DMS53 (cell line): Measurements from ENCODE around the gene CORT.
"Not testable (repeated sequence)": the region's sequence is repeated elsewhere in the genome, so short reads cannot be mapped to it uniquely, and the experiment has no call there.

Experiments used
- DNase-seq: peaks from one replicate; lab custom pipeline; 2025; lab: John Stamatoyannopoulos, UW

Gene CORT, protein sequence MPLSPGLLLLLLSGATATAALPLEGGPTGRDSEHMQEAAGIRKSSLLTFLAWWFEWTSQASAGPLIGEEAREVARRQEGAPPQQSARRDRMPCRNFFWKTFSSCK

DNA sequence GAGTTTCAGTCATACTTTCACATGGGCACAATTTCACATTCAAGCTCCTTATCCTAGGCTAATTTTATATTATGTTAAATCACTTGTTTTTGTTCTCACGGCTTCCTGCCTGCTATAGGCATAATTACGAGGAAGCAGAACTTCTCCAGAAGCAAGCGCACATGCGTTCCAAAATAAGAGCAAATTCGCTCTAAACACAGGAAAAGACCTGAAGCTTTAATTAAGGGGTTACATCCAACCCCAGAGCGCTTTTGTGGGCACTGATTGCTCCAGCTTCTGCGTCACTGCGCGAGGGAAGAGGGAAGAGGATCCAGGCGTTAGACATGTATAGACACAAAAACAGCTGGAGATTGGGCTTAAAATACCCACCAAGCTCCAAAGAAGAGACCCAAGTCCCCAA is at the start of gene CORT:
TSS of gene CORT (plus strand) at position 281 of the 400 bp plus-strand sequence. CDS start 193 bp downstream, outside the sequence.
- no peak for DNase-seq

DNA sequence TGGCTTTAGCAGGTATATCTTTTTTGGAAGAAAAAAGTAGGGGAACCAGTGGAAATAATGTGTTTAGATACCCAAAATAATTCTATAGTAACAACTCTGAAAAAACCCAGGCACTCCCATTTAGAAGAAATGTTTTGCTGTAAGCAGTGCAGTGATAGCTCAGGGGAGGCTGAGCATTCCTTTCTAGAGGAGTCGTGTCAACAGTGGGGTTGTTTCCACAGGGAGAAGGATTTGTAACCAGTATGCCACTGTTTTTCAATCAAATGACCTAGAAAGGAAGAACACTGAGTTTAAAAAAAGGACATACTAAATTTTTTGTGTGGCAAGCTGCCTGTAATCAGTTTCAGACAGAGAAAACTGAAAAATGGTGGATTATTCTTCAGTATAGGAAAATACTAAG is 48.5 kb upstream of the CORT start:
- DNase-seq = no peak

GRCh38 chr1:10402729-10403274 is 47.0 kb upstream of the CORT start:
- DNase-seq = no peak

- DNase-seq = no peak
Measured at GRCh38 chr1:10407201-10407600, 42.6 kb upstream of the CORT start.

DNA sequence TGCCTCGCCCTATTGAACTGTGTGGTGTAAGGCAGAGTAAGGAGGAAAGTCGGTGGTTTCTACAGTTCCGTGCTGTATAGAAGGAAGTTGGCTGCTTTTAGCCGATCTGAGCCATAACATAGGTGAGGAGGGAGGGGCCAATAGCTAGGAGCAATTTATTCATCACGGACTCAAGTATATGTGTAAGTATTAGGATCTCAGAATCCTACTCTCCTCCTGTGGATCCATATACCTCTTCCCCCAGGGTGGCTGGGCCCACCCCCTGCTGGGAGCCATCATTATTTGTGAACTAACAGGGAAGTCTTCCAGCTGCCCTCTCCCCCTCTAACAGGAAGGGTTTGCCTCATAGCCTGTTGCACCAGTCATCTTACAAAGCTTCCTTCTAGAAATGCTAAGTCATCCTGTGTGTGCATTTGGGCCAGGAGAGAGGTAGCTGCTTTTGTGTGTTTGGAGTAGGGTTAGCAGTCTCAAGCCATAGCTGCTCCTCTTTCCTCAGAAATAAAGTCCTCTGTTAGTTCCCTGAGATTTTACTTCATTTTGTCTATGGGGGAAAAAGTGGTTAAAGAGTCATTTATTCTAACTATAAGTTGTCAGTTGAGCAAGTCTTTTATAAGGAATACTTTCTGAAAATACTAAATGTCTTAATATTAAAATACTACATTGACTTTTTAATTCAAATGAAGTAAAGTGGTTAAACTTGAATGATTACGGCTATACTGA is 34.5 kb upstream of the CORT start:
- DNase-seq = peak; percentile 77

DNA sequence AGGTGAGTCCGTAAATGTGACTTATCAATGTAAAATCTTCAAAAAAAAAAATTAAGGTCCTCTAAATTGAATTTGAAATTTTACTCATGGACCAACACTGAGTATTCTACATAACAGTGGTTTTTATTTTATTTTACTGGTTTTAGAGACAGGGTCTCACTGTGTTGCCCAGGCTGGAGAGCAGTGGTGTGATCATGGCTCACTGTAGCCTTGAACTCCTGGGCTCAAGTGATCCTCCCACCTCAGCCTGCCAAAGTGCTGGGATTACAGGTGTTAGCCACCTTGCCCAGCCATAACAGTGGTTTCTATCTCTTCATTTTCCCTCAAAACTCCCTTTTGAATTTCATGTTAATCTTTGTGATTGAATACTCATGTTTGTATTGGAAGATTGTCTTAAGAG is 33.9 kb upstream of the CORT start:
- DNase-seq = not testable (repeated sequence)

DNA sequence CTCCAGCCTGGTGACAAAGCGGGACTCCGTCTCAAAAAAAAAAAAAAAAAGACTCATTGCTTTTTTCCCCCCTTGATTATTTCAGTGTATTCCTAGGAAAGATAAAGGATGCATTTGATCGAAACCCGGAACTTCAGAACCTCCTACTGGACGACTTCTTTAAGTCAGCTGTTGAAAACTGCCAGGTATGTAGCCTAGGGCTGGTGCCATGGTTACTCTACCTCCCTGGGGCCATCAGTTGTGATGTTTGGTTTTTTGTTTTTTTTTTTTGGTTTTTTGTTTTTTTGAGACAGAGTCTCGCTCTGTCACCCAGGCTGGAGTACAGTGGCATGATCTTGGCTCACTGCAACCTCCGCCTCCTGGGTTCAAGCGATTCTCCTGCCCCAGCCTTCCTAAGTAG is 31.1 kb upstream of the CORT start:
- DNase-seq = not testable (repeated sequence)

- DNase-seq = no peak
Measured at GRCh38 chr1:10419351-10419750, 30.5 kb upstream of the CORT start.

DNA sequence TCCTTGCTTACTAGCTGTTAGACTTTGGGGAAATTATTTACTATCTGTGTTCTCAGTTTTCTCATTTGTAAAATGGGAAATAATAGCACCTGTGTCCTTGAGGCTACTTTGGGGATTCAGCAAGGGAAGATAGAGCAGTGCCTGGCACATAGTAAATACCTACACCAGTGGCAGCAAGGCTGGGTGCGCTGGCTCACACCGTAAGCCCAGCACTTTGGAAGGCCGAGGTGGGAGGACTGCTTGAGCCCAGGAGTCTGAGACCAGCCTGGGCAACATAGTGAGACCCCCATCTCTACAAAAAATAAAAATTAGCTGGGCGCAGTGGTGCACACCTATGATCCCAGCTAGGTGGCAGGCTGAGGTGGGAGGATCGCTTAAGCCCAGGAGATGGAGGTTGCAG is 28.2 kb upstream of the CORT start:
- no peak for DNase-seq

DNA sequence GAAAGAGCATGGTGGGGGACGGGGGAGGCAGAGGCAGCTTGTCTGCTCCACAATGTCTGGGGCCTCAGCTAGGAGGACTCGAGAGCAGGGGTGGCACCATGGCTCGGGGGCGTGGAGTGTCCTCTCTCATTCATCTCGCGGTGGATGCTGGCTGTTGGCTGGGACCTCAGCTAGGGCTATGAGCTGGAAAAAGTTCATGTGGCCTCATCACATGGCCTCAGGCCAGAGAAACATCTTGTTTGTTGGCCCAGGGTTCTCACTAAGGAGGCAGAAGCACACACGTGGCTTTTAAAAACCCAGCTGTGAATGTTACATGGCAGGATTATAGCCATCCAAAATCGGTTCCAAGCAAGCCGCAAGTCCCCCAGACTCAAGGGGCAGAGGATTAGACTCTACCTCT is 25.8 kb upstream of the CORT start:
- no peak for DNase-seq

GRCh38 chr1:10424651-10425050 is 25.2 kb upstream of the CORT start:
- no peak for DNase-seq

GRCh38 chr1:10425826-10426534 is 23.9 kb upstream of the CORT start:
- not testable (repeated sequence) for DNase-seq

GRCh38 chr1:10426535-10426848 is 23.3 kb upstream of the CORT start:
- DNase-seq = not testable (repeated sequence)

DNA sequence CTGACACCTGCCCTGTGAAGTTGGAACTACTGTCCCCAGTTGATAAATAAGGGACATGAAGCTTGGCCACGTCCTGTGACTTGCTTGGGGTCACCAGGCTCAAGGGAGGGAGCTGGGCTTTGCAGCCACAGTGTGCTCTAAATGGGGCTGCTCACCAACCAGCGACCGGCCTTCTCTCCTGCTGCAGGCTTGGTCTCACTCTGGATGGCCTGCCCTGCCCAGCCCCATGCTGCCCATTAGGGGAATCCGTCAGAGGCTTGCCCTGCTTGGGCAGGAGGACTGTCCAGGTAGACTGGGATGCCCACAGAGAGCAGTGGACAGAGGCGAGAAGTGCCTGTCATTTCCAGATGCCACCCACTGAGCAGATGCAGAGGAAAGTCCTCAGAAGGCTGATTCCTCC is 20.8 kb upstream of the CORT start:
- DNase-seq = no peak

GRCh38 chr1:10429868-10430215 is 20.0 kb upstream of the CORT start:
- DNase-seq = peak; percentile 71

- peak; percentile 93 for DNase-seq
Measured at GRCh38 chr1:10430216-10431069, 19.4 kb upstream of the CORT start, which contains the start of gene CENPS. Gene CENPS, plus strand, starts transcription at chr1:10430433. Its CDS starts 85 bp downstream, at chr1:10430518.

GRCh38 chr1:10431070-10431730 is 18.6 kb upstream of the CORT start:
- peak; percentile 80 for DNase-seq

DNA sequence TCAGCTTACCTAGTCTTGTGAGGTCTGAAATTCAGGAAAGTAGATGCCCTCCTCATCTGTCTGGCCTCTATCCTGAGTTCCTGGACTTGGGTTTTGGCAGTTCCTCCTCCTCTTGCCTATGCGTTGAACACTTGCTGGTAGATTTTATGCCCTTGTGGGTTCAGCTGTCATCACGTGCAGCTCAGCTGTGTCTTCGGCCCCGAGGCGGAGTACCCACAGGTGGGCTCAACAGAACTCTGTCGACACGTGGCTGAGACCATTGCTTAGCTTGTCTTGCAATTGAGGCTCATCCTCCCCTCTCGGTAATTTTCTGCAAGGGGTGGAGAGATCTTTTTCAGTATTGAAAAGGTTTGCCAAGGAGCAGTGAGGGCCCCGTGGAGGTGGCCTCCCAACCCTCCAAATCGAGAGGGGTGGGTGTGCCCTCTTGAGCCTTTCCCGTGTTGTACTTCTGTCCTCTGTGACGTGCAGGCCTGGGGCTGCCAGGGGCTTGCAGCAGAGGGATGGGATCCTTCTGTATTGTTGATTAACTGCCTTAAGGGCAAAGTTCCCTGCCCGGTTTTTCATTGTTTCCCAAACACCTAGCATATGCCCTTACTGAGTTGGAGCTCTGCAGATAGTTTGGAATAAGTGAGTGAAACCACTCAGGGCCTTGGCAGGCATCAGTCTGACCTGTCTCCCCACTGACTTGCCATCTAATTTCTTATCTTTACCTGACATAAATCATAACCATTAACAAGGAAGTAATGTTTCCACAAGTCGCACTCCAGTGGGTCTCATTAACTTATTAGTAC is 16.7 kb upstream of the CORT start:
- DNase-seq = no peak

GRCh38 chr1:10433790-10434189 is 16.0 kb upstream of the CORT start:
- no peak for DNase-seq

DNA sequence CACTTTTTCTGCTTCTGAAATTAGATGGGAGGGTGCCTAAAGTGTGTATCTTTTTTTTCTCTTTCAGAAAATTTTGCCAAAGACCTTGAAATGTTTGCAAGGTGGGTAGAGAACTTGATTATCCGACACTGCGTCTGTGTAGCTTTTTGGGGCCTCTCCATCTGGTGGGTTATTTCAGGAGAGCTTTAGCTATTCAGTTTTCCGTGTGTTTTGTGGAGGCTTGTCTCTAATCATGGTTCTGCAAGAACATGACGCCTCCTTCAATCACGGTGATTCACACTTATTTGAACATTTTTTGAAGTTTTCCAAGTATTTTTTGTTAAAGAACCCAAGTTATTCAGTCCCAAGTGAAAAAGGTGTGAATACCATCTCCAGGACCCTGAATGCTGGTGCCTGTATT is 15.2 kb upstream of the CORT start:
- DNase-seq = no peak

- no peak for DNase-seq
Measured at GRCh38 chr1:10437052-10437451, 12.8 kb upstream of the CORT start.
